Liver (tissue), 9 donors: ENCODE results near the gene CNKSR1. TPM values are rescaled to one million over a fixed set of nuclear protein-coding genes. Genes with fewer than 3 reads are reported as not detected.

ENCODE experiments used
- DNase-seq: peaks from one replicate; pipeline ENCODE4 v3.0.0-alpha.2; 2017; ENCODE audit warnings: low spot score
- H3K27ac ChIP-seq, 2 donors: one replicate each; pipeline ENCODE4 v1.7.0; 2013; ENCODE audit warnings: inconsistent platforms in 2 of 2, low read length in 2 of 2, control low read depth in 1 of 2, low read depth in 1 of 2, mild to moderate bottlenecking in 1 of 2
- H3K27me3 ChIP-seq, 4 donors: one replicate each; pipeline versions ENCODE4 v1.6.1 to v1.7.0; 2013; ENCODE audit warnings: low read length in 3 of 4, inconsistent platforms in 1 of 4, mild to moderate bottlenecking in 1 of 4, moderate library complexity in 1 of 4; ENCODE audit not compliant: control insufficient read depth in 4 of 4, insufficient read depth in 4 of 4
- H3K36me3 ChIP-seq, 4 donors: one replicate each; pipeline versions ENCODE4 v1.6.1 to v1.7.0; 2013; ENCODE audit warnings: low read length in 3 of 4, mild to moderate bottlenecking in 3 of 4, low read depth in 1 of 4, moderate library complexity in 1 of 4; ENCODE audit not compliant: control insufficient read depth in 4 of 4, insufficient read depth in 3 of 4
- H3K4me1 ChIP-seq, 4 donors: one replicate each; pipeline versions ENCODE4 v1.6.1 to v1.7.0; 2013; ENCODE audit warnings: low read length in 3 of 4, mild to moderate bottlenecking in 3 of 4, moderate library complexity in 1 of 4; ENCODE audit not compliant: control insufficient read depth in 4 of 4, insufficient read depth in 4 of 4
- H3K4me3 ChIP-seq, 3 donors: one replicate each; pipeline versions ENCODE4 v1.6.1 to v1.7.0; 2013; ENCODE audit warnings: low read length in 3 of 3, control low read depth in 1 of 3, low read depth in 1 of 3, mild to moderate bottlenecking in 1 of 3
- H3K9ac ChIP-seq, 2 donors: one replicate each; pipeline ENCODE4 v1.7.0; 2013; ENCODE audit warnings: low read length in 2 of 2, mild to moderate bottlenecking in 2 of 2, moderate library complexity in 2 of 2, control low read depth in 1 of 2, low read depth in 1 of 2
- H3K9me3 ChIP-seq, 4 donors: one replicate each; pipeline versions ENCODE4 v1.6.1 to v1.7.0; 2013; ENCODE audit warnings: low read length in 3 of 4; ENCODE audit not compliant: control insufficient read depth in 4 of 4
- FOXA2 ChIP-seq: IDR thresholded peaks from 2 replicates; pipeline ENCODE4 v1.6.1; 2016; ENCODE audit warnings: antibody characterized with exemption
- GABPA ChIP-seq, 2 donors: IDR thresholded peaks in 1 of 2; conservative IDR thresholded peaks in 1 of 2; 2 replicates each; pipeline ENCODE4 v1.6.1; 2016; ENCODE audit warnings: antibody characterized with exemption in 2 of 2, mild to moderate bottlenecking in 1 of 2, moderate library complexity in 1 of 2
- HNF4A ChIP-seq, 2 donors: conservative IDR thresholded peaks; 2 replicates each; pipeline ENCODE4 v1.6.1; 2016; ENCODE audit warnings: antibody characterized with exemption in 2 of 2, mild to moderate bottlenecking in 2 of 2
- HNF4G ChIP-seq: IDR thresholded peaks from 2 replicates; pipeline ENCODE4 v1.6.1; 2016; ENCODE audit warnings: antibody characterized with exemption
- JUND ChIP-seq, 2 donors: IDR thresholded peaks; 2 replicates each; pipeline ENCODE4 v1.6.1; 2016; ENCODE audit warnings: antibody characterized with exemption in 2 of 2
- NR2F2 ChIP-seq: IDR thresholded peaks from 2 replicates; pipeline ENCODE4 v1.6.1; 2016; ENCODE audit warnings: antibody characterized with exemption
- RAD21 ChIP-seq, 2 donors: IDR thresholded peaks; 2 replicates each; pipeline ENCODE4 v1.6.1; 2016; ENCODE audit warnings: antibody characterized with exemption in 2 of 2, mild to moderate bottlenecking in 2 of 2
- REST ChIP-seq: IDR thresholded peaks from 2 replicates; pipeline ENCODE4 v1.6.1; 2016; ENCODE audit warnings: antibody characterized with exemption, mild to moderate bottlenecking
- RXRA ChIP-seq, 2 donors: IDR thresholded peaks; 2 replicates each; pipeline ENCODE4 v1.6.1; 2017 to 2018; ENCODE audit warnings: antibody characterized with exemption in 2 of 2, mild to moderate bottlenecking in 1 of 2
- SP1 ChIP-seq: IDR thresholded peaks from 2 replicates; pipeline ENCODE4 v1.6.1; 2018; ENCODE audit warnings: antibody characterized with exemption, mild to moderate bottlenecking
- YY1 ChIP-seq: IDR thresholded peaks from 2 replicates; pipeline ENCODE4 v1.6.1; 2016; ENCODE audit warnings: antibody characterized with exemption, mild to moderate bottlenecking
- WGBS: extraction: QIAGEN DNeasy Blood & Tissue Kit; methylation state at CpG from one replicate; pipeline ENCODE4 v1.1.7; 2013; 5-methylcytosine and 5-hydroxymethylcytosine counted together
- polyA plus RNA-seq, 2 donors: library from polyadenylated mRNA; stranded (reverse) in 1 of 2; unstranded in 1 of 2; fragments of 200-250 nt in 1 of 2; fragments of >200 nt in 1 of 2; fragmentation: Nextera tagmentation in 1 of 2; extraction: Ambion mirVana in 1 of 2; gene quantifications; one replicate each; pipeline versions ENCODE4 v1.2.1 to v1.2.3, GENCODE V29; 2013 to 2015
- total RNA-seq, 2 donors: library from RNA; depleted of rRNA; stranded (reverse); fragments of >200 nt; gene quantifications; one replicate each; pipeline ENCODE4 v1.2.3, GENCODE V29; 2014
- TF ChIP-seq, protein P1 (sequence below): IDR thresholded peaks from 2 replicates; pipeline ENCODE4 v1.6.1; 2016; ENCODE audit warnings: antibody characterized with exemption
- TF ChIP-seq, protein P2 (sequence below): fragments of 150-350 bp; IDR thresholded peaks from 2 replicates; pipeline ENCODE4 v1.5.1; 2017; ENCODE audit warnings: improper control_type of control experiment, low read depth, low read length; ENCODE audit not compliant: missing input control
- donor health status: healthy.
- donor health status: healthy.
- donor health status: healthy.
- donor health status: healthy.
- donor health status: healthy.

CNKSR1 gene
- total and polyA plus RNA-seq, 4 donors = 0.48 to 2.2 (median 0.87) TPM

DNA sequence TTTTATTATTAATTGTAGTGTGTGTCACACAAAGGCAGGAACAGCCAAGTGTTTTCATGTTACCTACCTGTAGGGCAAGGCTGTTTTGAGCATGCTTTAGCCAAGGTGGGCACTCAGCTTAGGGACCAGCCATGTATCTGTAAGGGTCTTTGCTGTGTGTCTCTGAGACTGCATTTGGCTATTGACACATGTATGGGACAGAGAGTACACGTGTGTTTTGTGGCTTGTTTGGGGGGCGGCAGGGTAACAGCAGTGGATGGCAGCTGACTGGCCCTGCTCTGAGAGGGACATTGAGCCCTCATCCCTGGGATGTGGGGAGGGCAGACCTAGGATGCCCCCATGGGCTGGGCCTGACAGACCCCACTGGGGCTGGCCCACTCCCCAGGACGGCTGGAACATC is 20.0 kb downstream of the CNKSR1 start (continued):
- TF ChIP-seq, protein P1, sequence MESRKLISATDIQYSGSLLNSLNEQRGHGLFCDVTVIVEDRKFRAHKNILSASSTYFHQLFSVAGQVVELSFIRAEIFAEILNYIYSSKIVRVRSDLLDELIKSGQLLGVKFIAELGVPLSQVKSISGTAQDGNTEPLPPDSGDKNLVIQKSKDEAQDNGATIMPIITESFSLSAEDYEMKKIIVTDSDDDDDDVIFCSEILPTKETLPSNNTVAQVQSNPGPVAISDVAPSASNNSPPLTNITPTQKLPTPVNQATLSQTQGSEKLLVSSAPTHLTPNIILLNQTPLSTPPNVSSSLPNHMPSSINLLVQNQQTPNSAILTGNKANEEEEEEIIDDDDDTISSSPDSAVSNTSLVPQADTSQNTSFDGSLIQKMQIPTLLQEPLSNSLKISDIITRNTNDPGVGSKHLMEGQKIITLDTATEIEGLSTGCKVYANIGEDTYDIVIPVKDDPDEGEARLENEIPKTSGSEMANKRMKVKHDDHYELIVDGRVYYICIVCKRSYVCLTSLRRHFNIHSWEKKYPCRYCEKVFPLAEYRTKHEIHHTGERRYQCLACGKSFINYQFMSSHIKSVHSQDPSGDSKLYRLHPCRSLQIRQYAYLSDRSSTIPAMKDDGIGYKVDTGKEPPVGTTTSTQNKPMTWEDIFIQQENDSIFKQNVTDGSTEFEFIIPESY = no peak

GRCh38 chr1:26197813-26198212 is 20.5 kb downstream of the CNKSR1 start:
- Histone ChIP-seq H3K36me3 (no peaks in the 10 kb centered on the region), H3K4me1 (no peaks in the 10 kb centered on the region), H3K9ac (no peak overlapping the region), H3K9me3 (no peaks in the 10 kb centered on the region), H3K27ac (no peak overlapping the region), H3K27me3 (no peaks in the 10 kb centered on the region), H3K4me3 (no peak overlapping the region)
- TF ChIP-seq RXRA (IDR thresholded peaks at IDR 0.05) = no peak
- no peak for TF ChIP-seq NR2F2
- no peak for DNase-seq
- WGBS = 91% methylated on average over 11 of the region's 11 CpGs

- Histone ChIP-seq H3K4me1 (no peaks in the 10 kb centered on the region), H3K27me3 (no peaks in the 10 kb centered on the region)
- TF ChIP-seq NR2F2 = no peak
- TF ChIP-seq, protein P2, sequence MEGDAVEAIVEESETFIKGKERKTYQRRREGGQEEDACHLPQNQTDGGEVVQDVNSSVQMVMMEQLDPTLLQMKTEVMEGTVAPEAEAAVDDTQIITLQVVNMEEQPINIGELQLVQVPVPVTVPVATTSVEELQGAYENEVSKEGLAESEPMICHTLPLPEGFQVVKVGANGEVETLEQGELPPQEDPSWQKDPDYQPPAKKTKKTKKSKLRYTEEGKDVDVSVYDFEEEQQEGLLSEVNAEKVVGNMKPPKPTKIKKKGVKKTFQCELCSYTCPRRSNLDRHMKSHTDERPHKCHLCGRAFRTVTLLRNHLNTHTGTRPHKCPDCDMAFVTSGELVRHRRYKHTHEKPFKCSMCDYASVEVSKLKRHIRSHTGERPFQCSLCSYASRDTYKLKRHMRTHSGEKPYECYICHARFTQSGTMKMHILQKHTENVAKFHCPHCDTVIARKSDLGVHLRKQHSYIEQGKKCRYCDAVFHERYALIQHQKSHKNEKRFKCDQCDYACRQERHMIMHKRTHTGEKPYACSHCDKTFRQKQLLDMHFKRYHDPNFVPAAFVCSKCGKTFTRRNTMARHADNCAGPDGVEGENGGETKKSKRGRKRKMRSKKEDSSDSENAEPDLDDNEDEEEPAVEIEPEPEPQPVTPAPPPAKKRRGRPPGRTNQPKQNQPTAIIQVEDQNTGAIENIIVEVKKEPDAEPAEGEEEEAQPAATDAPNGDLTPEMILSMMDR = no peak
- no peak for TF ChIP-seq GABPA (IDR thresholded peaks at IDR 0.05 in 1 of 2, conservative IDR thresholded peaks at IDR 0.05 in 1 of 2)
- TF ChIP-seq JUND (IDR thresholded peaks at IDR 0.05) = no peak
- TF ChIP-seq RAD21 (IDR thresholded peaks at IDR 0.05) = no peak
- no peak for TF ChIP-seq HNF4A (conservative IDR thresholded peaks at IDR 0.05)
- TF ChIP-seq YY1 = no peak
- TF ChIP-seq RXRA (IDR thresholded peaks at IDR 0.05) = no peak
- no peak for TF ChIP-seq FOXA2
- no peak for TF ChIP-seq SP1
- no peak for TF ChIP-seq HNF4G
- no peak for TF ChIP-seq REST
- TF ChIP-seq, protein P1 = no peak
These were observed 23.1 kb downstream of the CNKSR1 start for GRCh38 chr1:26200413-26200812.

More at GRCh38 chr1:26200413-26200812, 23.1 kb downstream of the CNKSR1 start:
- Histone ChIP-seq H3K9ac (no peak overlapping the region), H3K36me3 (no peaks in the 10 kb centered on the region), H3K27ac (no peak overlapping the region), H3K4me3 (no peak overlapping the region), H3K9me3 (no peaks in the 10 kb centered on the region)
- DNase-seq = no peak
- 91% methylated on average over 5 of the region's 5 CpGs for WGBS
